Trophoblast cell (in vitro differentiated cells and primary cell): Measurements from ENCODE around the gene MTMR6.

Experiments
- DNase-seq, 2 donors: peaks; one replicate each; pipeline ENCODE4 v3.0.0-alpha.2; 2016
- H2AFZ ChIP-seq: 2 replicates; pipeline ENCODE4 v1.6.1; 2013; ENCODE audit warnings: low read length, moderate library complexity, mild to moderate bottlenecking; ENCODE audit not compliant: insufficient read depth, poor library complexity
- H2AK5ac ChIP-seq: 2 replicates; pipeline ENCODE4 v1.6.1; 2013; ENCODE audit warnings: mild to moderate bottlenecking, low read length
- H2BK120ac ChIP-seq: 2 replicates; pipeline ENCODE4 v1.6.1; 2013; ENCODE audit warnings: low read length, mild to moderate bottlenecking, moderate library complexity; ENCODE audit not compliant: insufficient read depth, poor library complexity
- H2BK12ac ChIP-seq: 2 replicates; pipeline ENCODE4 v1.6.1; 2013; ENCODE audit warnings: mild to moderate bottlenecking, low read length, moderate library complexity
- H2BK5ac ChIP-seq: 2 replicates; pipeline ENCODE4 v1.6.1; 2013; ENCODE audit warnings: low read length, low read depth, moderate library complexity, mild to moderate bottlenecking; ENCODE audit not compliant: poor library complexity
- H3K14ac ChIP-seq: 2 replicates; pipeline ENCODE4 v1.6.1; 2013; ENCODE audit warnings: mild to moderate bottlenecking, low read length
- H3K18ac ChIP-seq: 2 replicates; pipeline ENCODE4 v1.6.1; 2013; ENCODE audit warnings: mild to moderate bottlenecking, low read length
- H3K23ac ChIP-seq: 2 replicates; pipeline ENCODE4 v1.6.1; 2013; ENCODE audit warnings: low read length
- H3K27ac ChIP-seq: 2 replicates; pipeline ENCODE4 v1.5.1; 2013; ENCODE audit warnings: low read depth, mild to moderate bottlenecking, inconsistent platforms, low read length, moderate library complexity
- H3K27me3 ChIP-seq: 2 replicates; pipeline ENCODE4 v1.6.1; 2013; ENCODE audit warnings: inconsistent platforms, mild to moderate bottlenecking, low read length, moderate library complexity; ENCODE audit not compliant: insufficient read depth
- H3K36me3 ChIP-seq, 2 experiments: 1 replicate in 1 of 2; 2 replicates in 1 of 2; pipeline ENCODE4 v1.6.1; 2013; ENCODE audit warnings: low read length in 2 of 2, mild to moderate bottlenecking in 2 of 2, moderate library complexity in 1 of 2; ENCODE audit not compliant: insufficient read depth in 2 of 2, control insufficient read depth in 1 of 2
- H3K4ac ChIP-seq: 2 replicates; pipeline ENCODE4 v1.6.1; 2013; ENCODE audit warnings: low read depth, mild to moderate bottlenecking, low read length, moderate library complexity
- H3K4me1 ChIP-seq, 2 experiments: 1 replicate in 1 of 2; 2 replicates in 1 of 2; pipeline ENCODE4 v1.6.1; 2013; ENCODE audit warnings: low read length in 2 of 2, mild to moderate bottlenecking in 2 of 2, moderate library complexity in 1 of 2; ENCODE audit not compliant: insufficient read depth in 2 of 2, control insufficient read depth in 1 of 2
- H3K4me2 ChIP-seq: 2 replicates; pipeline ENCODE4 v1.6.1; 2013; ENCODE audit warnings: inconsistent platforms, mild to moderate bottlenecking, low read length, moderate library complexity
- H3K4me3 ChIP-seq: 2 replicates; pipeline ENCODE4 v1.5.1; 2013; ENCODE audit warnings: mild to moderate bottlenecking, low read depth, low read length, inconsistent platforms
- H3K79me1 ChIP-seq: one replicate; pipeline ENCODE4 v1.6.1; 2013; ENCODE audit warnings: low read length
- H3K79me2 ChIP-seq: 2 replicates; pipeline ENCODE4 v1.6.1; 2013; ENCODE audit warnings: low read length, mild to moderate bottlenecking; ENCODE audit not compliant: control insufficient read depth, insufficient read depth, poor library complexity
- H3K9ac ChIP-seq: 2 replicates; pipeline ENCODE4 v1.6.1; 2013; ENCODE audit warnings: mild to moderate bottlenecking, low read length
- H3K9me3 ChIP-seq: 2 replicates; pipeline ENCODE4 v1.6.1; 2013; ENCODE audit warnings: low read depth, mild to moderate bottlenecking, control low read depth, inconsistent platforms, low read length; ENCODE audit not compliant: insufficient read depth
- H4K12ac ChIP-seq: 2 replicates; pipeline ENCODE4 v1.6.1; 2013; ENCODE audit warnings: low read depth, mild to moderate bottlenecking, low read length, moderate library complexity
- H4K8ac ChIP-seq: 2 replicates; pipeline ENCODE4 v1.6.1; 2013; ENCODE audit warnings: low read depth, mild to moderate bottlenecking, low read length, moderate library complexity
- H4K91ac ChIP-seq: one replicate; pipeline ENCODE4 v1.6.1; 2013; ENCODE audit warnings: low read depth, mild to moderate bottlenecking, low read length, moderate library complexity
- WGBS: extraction: QIAGEN DNeasy Blood & Tissue Kit; methylation state at CpG from one replicate; pipeline ENCODE4 v1.1.7; 2013; ENCODE audit warnings: missing lambda C conversion rate; ENCODE audit not compliant: insufficient read length, insufficient coverage; ENCODE audit errors: extremely low coverage; 5-methylcytosine and 5-hydroxymethylcytosine counted together

Gene MTMR6

DNA sequence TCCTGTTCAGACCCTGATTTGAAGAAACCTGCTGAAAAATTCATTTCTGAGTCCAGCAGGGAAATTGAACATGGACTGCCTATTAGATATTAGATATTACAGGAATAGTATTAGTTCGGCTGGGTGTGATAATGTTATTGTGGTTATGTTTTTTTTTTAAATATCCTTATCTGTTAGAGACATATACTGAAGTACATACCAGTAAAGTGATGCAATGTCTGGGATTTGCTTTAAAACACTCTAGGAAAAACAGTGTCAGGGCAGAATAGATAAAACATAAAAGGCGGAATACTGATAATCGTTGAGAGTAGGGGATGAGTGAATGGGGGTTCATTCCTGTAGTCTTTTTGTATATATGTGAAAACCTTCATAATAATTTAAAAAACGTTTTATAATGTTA lies 86.5 kb downstream of the MTMR6 start:
- no peak overlapping the region for H3K14ac ChIP-seq
- peaks cover 0 to 2% of the 10 kb centered on the region in 2 experiments for H3K4me1 ChIP-seq
- H3K18ac ChIP-seq, result no peak overlapping the region
- H3K9me3 ChIP-seq, result peaks cover 1% of the 10 kb centered on the region
- H2AK5ac ChIP-seq, result no peak overlapping the region
- no peak overlapping the region for H4K8ac ChIP-seq
- no peak overlapping the region for H2AFZ ChIP-seq
- H2BK12ac ChIP-seq, result no peak overlapping the region
- H3K27ac ChIP-seq, result no peak overlapping the region
- no peak overlapping the region for H2BK5ac ChIP-seq
- no peak overlapping the region for H2BK120ac ChIP-seq
- H3K9ac ChIP-seq, result no peak overlapping the region
- WGBS, result no CpG with 5 or more reads among the region's 4 CpGs
- H3K4me3 ChIP-seq, result no peak overlapping the region
- H3K36me3 ChIP-seq, result no peaks in the 10 kb centered on the region
- no peak overlapping the region for H3K4me2 ChIP-seq
- no peaks in the 10 kb centered on the region for H3K79me2 ChIP-seq
- H3K4ac ChIP-seq, result no peak overlapping the region
- DNase-seq, result peak in 1 of 2 donors; percentile 45
- H3K27me3 ChIP-seq, result no peaks in the 10 kb centered on the region
- no peak overlapping the region for H4K91ac ChIP-seq
- H3K79me1 ChIP-seq, result no peaks in the 10 kb centered on the region
- no peak overlapping the region for H3K23ac ChIP-seq
- no peak overlapping the region for H4K12ac ChIP-seq

GRCh38 chr13:25198647-25199046 lies 88.6 kb downstream of the MTMR6 start:
- Histone ChIP-seq H3K14ac (no peak overlapping the region), H2BK12ac (no peak overlapping the region), H4K8ac (no peak overlapping the region), H2AK5ac (no peak overlapping the region), H3K18ac (no peak overlapping the region), H2AFZ (no peak overlapping the region), H3K4ac (no peak overlapping the region), H3K27me3 (no peaks in the 10 kb centered on the region), H4K12ac (no peak overlapping the region), H3K4me2 (no peak overlapping the region), H3K4me3 (no peak overlapping the region), H4K91ac (no peak overlapping the region), H3K9me3 (peaks cover 1% of the 10 kb centered on the region), H3K36me3 (no peaks in the 10 kb centered on the region), H3K9ac (no peak overlapping the region), H3K4me1 (peaks cover 0 to 2% of the 10 kb centered on the region in 2 experiments), H3K79me2 (no peaks in the 10 kb centered on the region), H3K27ac (no peak overlapping the region), H3K23ac (no peak overlapping the region), H2BK120ac (no peak overlapping the region), H2BK5ac (no peak overlapping the region), H3K79me1 (no peaks in the 10 kb centered on the region)
- no peak for DNase-seq
- WGBS, result no CpG with 5 or more reads among the region's 5 CpGs

DNA sequence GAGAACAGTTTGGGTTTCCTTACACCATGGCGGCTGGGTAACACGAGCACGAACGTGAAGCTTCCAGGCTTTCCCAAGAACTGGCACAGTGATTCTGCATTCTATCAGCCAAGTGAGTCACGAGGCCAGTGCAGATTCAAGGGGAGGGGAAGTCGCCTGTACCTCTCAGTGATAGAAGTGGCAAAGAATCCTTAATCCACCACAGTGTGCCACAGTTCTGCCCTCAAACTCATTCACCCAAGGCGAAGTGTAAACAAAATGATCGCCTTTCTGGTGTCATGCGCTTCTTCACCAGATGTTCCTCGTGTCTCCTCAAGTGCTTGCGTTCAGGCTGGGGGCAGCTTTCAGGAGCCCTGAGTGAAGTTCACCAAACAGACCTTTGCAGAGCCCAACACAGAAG lies 90.3 kb downstream of the MTMR6 start:
- H3K27ac ChIP-seq, result no peak overlapping the region
- H3K23ac ChIP-seq, result no peak overlapping the region
- H3K79me2 ChIP-seq, result no peaks in the 10 kb centered on the region
- no peak overlapping the region for H2BK5ac ChIP-seq
- DNase-seq, result no peak
- no peak overlapping the region for H3K4me3 ChIP-seq
- H3K27me3 ChIP-seq, result no peaks in the 10 kb centered on the region
- H4K12ac ChIP-seq, result no peak overlapping the region
- H2AFZ ChIP-seq, result no peak overlapping the region
- no peaks in the 10 kb centered on the region for H3K79me1 ChIP-seq
- no peak overlapping the region for H3K18ac ChIP-seq
- H4K8ac ChIP-seq, result no peak overlapping the region
- no peak overlapping the region for H2AK5ac ChIP-seq
- no peak overlapping the region for H3K9ac ChIP-seq
- H2BK120ac ChIP-seq, result no peak overlapping the region
- no peak overlapping the region for H4K91ac ChIP-seq
- H3K14ac ChIP-seq, result no peak overlapping the region
- WGBS, result no CpG with 5 or more reads among the region's 11 CpGs
- H3K4me1 ChIP-seq, result peaks cover 0 to 2% of the 10 kb centered on the region in 2 experiments
- H3K36me3 ChIP-seq, result no peaks in the 10 kb centered on the region
- no peak overlapping the region for H3K4me2 ChIP-seq
- no peak overlapping the region for H2BK12ac ChIP-seq
- H3K4ac ChIP-seq, result no peak overlapping the region
- H3K9me3 ChIP-seq, result peaks cover 1% of the 10 kb centered on the region
